ENCODE results near the gene CD4. TPM values are rescaled to one million over a fixed set of nuclear protein-coding genes. Genes with fewer than 3 reads are reported as not detected.
A peak's percentile ranks its signal among the peaks of the same experiment; 100 is the strongest.

The CD4 gene
- total RNA-seq, 2 experiments from 2014 or later = 219 to 227 TPM

- Mint-ChIP-seq H3K27ac (no peak overlapping the region), H3K36me3 (ENCODE audit: low read depth) (no peaks in the 10 kb centered on the region), H3K4me3 (no peak overlapping the region), H3K9me3 (no peaks in the 10 kb centered on the region), H3K27me3 (no peaks in the 10 kb centered on the region), H3K4me1 (peaks cover 5% of the 10 kb centered on the region)
- DNase-seq = no peak
- CTCF ChIA-PET = interaction anchor here (0.8 to 4.3 kb wide), 8 partner anchors 9 to 84 kb away, joined by 3 to 22 read pairs (median 4); partner anchors contain the start of genes CDCA3, MLF2, SPSB2 and TPI1
- POLR2A ChIA-PET = no interaction called here
Observed at GRCh38 chr12:6837370-6838060, 48.2 kb downstream of the CD4 start.

- no peaks in the 10 kb centered on the region for H3K9me3 Mint-ChIP-seq
- DNase-seq = no peak
- ChIA-PET CTCF (interaction anchor here (0.9 to 2.3 kb wide), 6 partner anchors 10 to 87 kb away, joined by 3 to 7 read pairs (median 4); no protein-coding TSS in a partner anchor), POLR2A (interaction anchor here (1.2 kb wide), 1 partner anchor 8 kb away, joined by 3 read pairs; no protein-coding TSS in a partner anchor)
- no peak overlapping the region for H3K27ac Mint-ChIP-seq
- H3K4me1 Mint-ChIP-seq = peaks cover 5% of the 10 kb centered on the region
- no peaks in the 10 kb centered on the region for H3K27me3 Mint-ChIP-seq
- no peaks in the 10 kb centered on the region for H3K36me3 Mint-ChIP-seq (ENCODE audit: low read depth)
- no peak overlapping the region for H3K4me3 Mint-ChIP-seq
Observed at GRCh38 chr12:6838854-6839253, 49.5 kb downstream of the CD4 start.

GRCh38 chr12:6839482-6840201 is 50.3 kb downstream of the CD4 start:
- CTCF ChIA-PET = interaction anchor here (0.9 to 4.6 kb wide), 8 partner anchors 11 to 88 kb away, joined by 3 to 24 read pairs (median 4); partner anchors contain the start of genes CDCA3, P3H3, SPSB2 and USP5
- DNase-seq = no peak
- Mint-ChIP-seq H3K27me3 (no peaks in the 10 kb centered on the region), H3K27ac (no peak overlapping the region), H3K9me3 (no peaks in the 10 kb centered on the region), H3K4me1 (peaks cover 5% of the 10 kb centered on the region), H3K36me3 (ENCODE audit: low read depth) (no peaks in the 10 kb centered on the region), H3K4me3 (no peak overlapping the region)
- POLR2A ChIA-PET = interaction anchor here (0.6 to 1.2 kb wide), 3 partner anchors 9 to 281 kb away, joined by 3 read pairs; partner anchors contain the start of gene USP5

GRCh38 chr12:6840330-6840729 is 51.0 kb downstream of the CD4 start:
- POLR2A ChIA-PET = interaction anchor here (0.8 kb wide), 1 partner anchor 11 kb away, joined by 3 read pairs; the partner anchor contains the start of gene USP5
- H3K4me3 Mint-ChIP-seq = no peak overlapping the region

GRCh38 chr12:6840761-6841515 is 51.6 kb downstream of the CD4 start, which contains the start of gene GNB3:
Gene GNB3, plus strand, starts transcription at chr12:6840925. Its CDS starts 363 bp downstream, at chr12:6841288.
- ChIA-PET POLR2A (interaction anchor here (0.8 kb wide), 1 partner anchor 11 kb away, joined by 3 read pairs; the partner anchor contains the start of gene USP5), CTCF (interaction anchor here (0.8 to 4.6 kb wide), 7 partner anchors 10 to 50 kb away, joined by 3 to 24 read pairs (median 7); partner anchors contain the start of genes CDCA3, P3H3, SPSB2 and USP5)
- Mint-ChIP-seq H3K27me3 (no peaks in the 10 kb centered on the region), H3K9me3 (no peaks in the 10 kb centered on the region), H3K4me1 (peaks cover 1% of the 10 kb centered on the region), H3K4me3 (no peak within 1 kb of the TSS), H3K27ac (no peak within 1 kb of the TSS), H3K36me3 (ENCODE audit: low read depth) (peaks cover 2% of the 10 kb centered on the region)
- DNase-seq = no peak

More at GRCh38 chr12:6840330-6840729, 51.0 kb downstream of the CD4 start:
- H3K36me3 Mint-ChIP-seq (ENCODE audit: low read depth) = no peaks in the 10 kb centered on the region
- H3K27ac Mint-ChIP-seq = no peak overlapping the region
- no peaks in the 10 kb centered on the region for H3K9me3 Mint-ChIP-seq
- DNase-seq = no peak
- CTCF ChIA-PET = interaction anchor here (1.4 to 4.6 kb wide), 6 partner anchors 9 to 75 kb away, joined by 4 to 24 read pairs (median 8); partner anchors contain the start of genes CDCA3, P3H3, SPSB2 and USP5
- peaks cover 5% of the 10 kb centered on the region for H3K4me1 Mint-ChIP-seq
- H3K27me3 Mint-ChIP-seq = no peaks in the 10 kb centered on the region

GRCh38 chr12:6842075-6842474 is 52.7 kb downstream of the CD4 start:
- Mint-ChIP-seq H3K4me3 (no peak overlapping the region), H3K27ac (no peak overlapping the region), H3K9me3 (no peaks in the 10 kb centered on the region), H3K27me3 (no peaks in the 10 kb centered on the region), H3K36me3 (ENCODE audit: low read depth) (peaks cover 10% of the 10 kb centered on the region), H3K4me1 (no peaks in the 10 kb centered on the region)
- ChIA-PET POLR2A (no interaction called here), CTCF (interaction anchor here (1.0 to 4.6 kb wide), 6 partner anchors 7 to 89 kb away, joined by 3 to 24 read pairs (median 8); partner anchors contain the start of genes CDCA3, MLF2, P3H3 and USP5)
- no peak for DNase-seq

GRCh38 chr12:6843118-6843902 is 54.0 kb downstream of the CD4 start:
- POLR2A ChIA-PET = no interaction called here
- H3K4me1 Mint-ChIP-seq = peaks cover 7% of the 10 kb centered on the region
- no peak for DNase-seq
- H3K27ac Mint-ChIP-seq = no peak overlapping the region
- H3K9me3 Mint-ChIP-seq = no peaks in the 10 kb centered on the region
- CTCF ChIA-PET = interaction anchor here (1.2 to 4.6 kb wide), 7 partner anchors 8 to 90 kb away, joined by 5 to 24 read pairs (median 6); partner anchors contain the start of genes CDCA3, MLF2, SPSB2 and USP5
- peaks cover 20% of the 10 kb centered on the region for H3K36me3 Mint-ChIP-seq (ENCODE audit: low read depth)
- no peak overlapping the region for H3K4me3 Mint-ChIP-seq
- H3K27me3 Mint-ChIP-seq = no peaks in the 10 kb centered on the region

GRCh38 chr12:6845395-6845794 is 56.1 kb downstream of the CD4 start:
- ChIA-PET POLR2A (no interaction called here), CTCF (interaction anchor here (0.6 to 4.0 kb wide), 4 partner anchors 11 to 335 kb away, joined by 3 to 14 read pairs (median 3); no protein-coding TSS in a partner anchor)
- Mint-ChIP-seq H3K4me1 (peaks cover 25% of the 10 kb centered on the region), H3K4me3 (no peak overlapping the region), H3K27ac (no peak overlapping the region), H3K27me3 (no peaks in the 10 kb centered on the region), H3K36me3 (ENCODE audit: low read depth) (peaks cover 37% of the 10 kb centered on the region), H3K9me3 (no peaks in the 10 kb centered on the region)
- DNase-seq = no peak

GRCh38 chr12:6846316-6846869 is 57.1 kb downstream of the CD4 start:
- ChIA-PET CTCF (interaction anchor here (0.5 to 1.5 kb wide), 6 partner anchors 10 to 74 kb away, joined by 3 to 4 read pairs (median 3); partner anchors contain the start of genes P3H3 and TPI1), POLR2A (no interaction called here)
- H3K9me3 Mint-ChIP-seq = no peaks in the 10 kb centered on the region
- H3K27ac Mint-ChIP-seq = no peak overlapping the region
- no peak for DNase-seq
- no peak overlapping the region for H3K4me3 Mint-ChIP-seq
- H3K4me1 Mint-ChIP-seq = peaks cover 29% of the 10 kb centered on the region
- peaks cover 39% of the 10 kb centered on the region for H3K36me3 Mint-ChIP-seq (ENCODE audit: low read depth)
- no peaks in the 10 kb centered on the region for H3K27me3 Mint-ChIP-seq

- Mint-ChIP-seq H3K4me3 (no peak overlapping the region), H3K4me1 (peaks cover 29% of the 10 kb centered on the region), H3K27ac (no peak overlapping the region), H3K27me3 (no peaks in the 10 kb centered on the region), H3K36me3 (ENCODE audit: low read depth) (peaks cover 39% of the 10 kb centered on the region), H3K9me3 (no peaks in the 10 kb centered on the region)
- ChIA-PET CTCF (interaction anchor here (1.2 to 1.8 kb wide), 4 partner anchors 11 to 20 kb away, joined by 3 to 6 read pairs (median 4); partner anchors contain the start of genes P3H3 and TPI1), POLR2A (no interaction called here)
- no peak for DNase-seq
Observed at GRCh38 chr12:6847676-6848075, 58.3 kb downstream of the CD4 start.

- Mint-ChIP-seq H3K36me3 (ENCODE audit: low read depth) (peaks cover 41% of the 10 kb centered on the region), H3K4me1 (peaks cover 43% of the 10 kb centered on the region), H3K27me3 (no peaks in the 10 kb centered on the region), H3K4me3 (peak overlapping the region; percentile 84), H3K9me3 (no peaks in the 10 kb centered on the region), H3K27ac (peak overlapping the region; percentile 85)
- no peak for DNase-seq
- ChIA-PET POLR2A (no interaction called here), CTCF (interaction anchor here (0.6 to 3.1 kb wide), 3 partner anchors 8 to 97 kb away, joined by 3 to 24 read pairs (median 7); partner anchors contain the start of genes GNB3 and MLF2)
Observed at GRCh38 chr12:6849427-6849826, 60.1 kb downstream of the CD4 start.
